PC-3 (cell line): ENCODE results near the gene KLB. TPM values are rescaled to one million over a fixed set of nuclear protein-coding genes. Genes with fewer than 3 reads are reported as not detected.
"Not testable (repeated sequence)": the region's sequence is repeated elsewhere in the genome, so short reads cannot be mapped to it uniquely, and the experiment has no call there.

Experiments
- ATAC-seq: fragments of 200-7000 bp; cut with Tn5 transposase; 2 replicates; pipeline ENCODE4 v1.9.1; 2020; ENCODE audit warnings: mild to moderate bottlenecking, moderate library complexity
- BruUV-seq: library from RNA; stranded (reverse); fragments of 400-500 nt; replicated peaks from 2 replicates; lab custom pipeline; 2021; lab: Mats Ljungman, UMichigan
- CTCF ChIA-PET: fragments of 300-600 bp; sonication (Branson Sonifier 250); formaldehyde crosslinking; loops from one replicate; lab custom pipeline; 2022; ENCODE audit warnings: antibody characterized with exemption; lab: Charles Lee
- POLR2A ChIA-PET: fragments of 300-600 bp; sonication (Branson Sonifier 250); formaldehyde crosslinking; loops from one replicate; lab custom pipeline; 2022; ENCODE audit warnings: antibody characterized with exemption; ENCODE audit not compliant: unreplicated experiment; lab: Charles Lee
- DNase-seq: peaks from one replicate; pipeline ENCODE4 v3.0.0-alpha.2; 2015
- H2AFZ ChIP-seq: fragments of 300-600 bp; sonication (generic); 2 replicates; pipeline ENCODE4 v1.6.0; 2016; ENCODE audit warnings: antibody characterized with exemption, low read length
- H3F3A ChIP-seq: fragments of 300-600 bp; sonication (generic); one replicate; pipeline ENCODE4 v1.6.0; 2017; ENCODE audit warnings: antibody characterized with exemption, low read length, control low read depth, mild to moderate bottlenecking; ENCODE audit not compliant: unreplicated experiment
- H3K27ac ChIP-seq: fragments of 300-600 bp; sonication (generic); 2 replicates; pipeline ENCODE4 v1.5.1; 2016; ENCODE audit warnings: mild to moderate bottlenecking, low read length
- H3K27me3 ChIP-seq: fragments of 300-600 bp; sonication (generic); 2 replicates; pipeline ENCODE4 v1.6.1; 2016; ENCODE audit warnings: low read length, mixed read lengths
- H3K36me3 ChIP-seq: fragments of 300-600 bp; sonication (generic); 2 replicates; pipeline ENCODE4 v1.6.1; 2016; ENCODE audit warnings: low read depth, mixed run types, low read length, mixed read lengths
- H3K4me1 ChIP-seq: fragments of 300-600 bp; sonication (generic); 2 replicates; pipeline ENCODE4 v1.5.1; 2016; ENCODE audit warnings: low read length; ENCODE audit not compliant: insufficient read depth
- H3K4me2 ChIP-seq: fragments of 300-600 bp; sonication (generic); 2 replicates; pipeline ENCODE4 v1.6.0; 2016; ENCODE audit warnings: low read length
- H3K4me3 ChIP-seq: fragments of 300-600 bp; sonication (generic); 2 replicates; pipeline ENCODE4 v1.5.1; 2016; ENCODE audit warnings: mild to moderate bottlenecking, low read length, mixed read lengths
- H3K79me2 ChIP-seq: fragments of 300-600 bp; sonication (generic); 2 replicates; pipeline ENCODE4 v1.6.1; 2017; ENCODE audit warnings: low read length, mixed read lengths
- H3K9ac ChIP-seq: fragments of 300-600 bp; sonication (generic); 2 replicates; pipeline ENCODE4 v1.6.0; 2016; ENCODE audit warnings: mild to moderate bottlenecking, low read length
- H3K9me2 ChIP-seq: fragments of 300-600 bp; sonication (generic); replicated peaks from 2 replicates; pipeline ENCODE4 v1.6.1; 2016; ENCODE audit warnings: mixed run types, low read length, mixed read lengths
- H3K9me3 ChIP-seq: fragments of 300-600 bp; sonication (generic); 2 replicates; pipeline ENCODE4 v1.6.1; 2016; ENCODE audit warnings: low read length, mixed read lengths
- H4K20me1 ChIP-seq: fragments of 300-600 bp; sonication (generic); 2 replicates; pipeline ENCODE4 v1.6.1; 2016; ENCODE audit warnings: low read length, mixed read lengths
- EZH2 ChIP-seq: fragments of 300-600 bp; sonication (generic); IDR thresholded peaks from one replicate; pipeline ENCODE4 v1.6.1; 2017; ENCODE audit warnings: antibody characterized with exemption, mild to moderate bottlenecking, low read length; ENCODE audit not compliant: unreplicated experiment
- EZH2phosphoT487 ChIP-seq: fragments of 300-600 bp; sonication (generic); IDR thresholded peaks from 2 replicates; pipeline ENCODE4 v1.6.1; 2018; ENCODE audit warnings: mild to moderate bottlenecking, antibody characterized with exemption, low read length, borderline replicate concordance
- intact Hi-C: fragments of 100-400 bp; cut with micrococcal nuclease; formaldehyde crosslinking; loops from 2 replicates; pipeline ENCODE4 v1.9.0; 2023
- total RNA-seq: library from RNA; depleted of rRNA; stranded (reverse); fragments of >200 nt; gene quantifications from 2 replicates; pipeline ENCODE4 v1.2.3, GENCODE V29; 2014
- TF ChIP-seq, protein P1 (sequence below): fragments of 300-600 bp; sonication (generic); conservative IDR thresholded peaks from 2 replicates; pipeline ENCODE4 v1.5.1; 2017; ENCODE audit warnings: antibody characterized with exemption, low read depth, mild to moderate bottlenecking, low read length

KLB gene
- total RNA-seq, 1 experiment from 2014 or later, result not detected

DNA sequence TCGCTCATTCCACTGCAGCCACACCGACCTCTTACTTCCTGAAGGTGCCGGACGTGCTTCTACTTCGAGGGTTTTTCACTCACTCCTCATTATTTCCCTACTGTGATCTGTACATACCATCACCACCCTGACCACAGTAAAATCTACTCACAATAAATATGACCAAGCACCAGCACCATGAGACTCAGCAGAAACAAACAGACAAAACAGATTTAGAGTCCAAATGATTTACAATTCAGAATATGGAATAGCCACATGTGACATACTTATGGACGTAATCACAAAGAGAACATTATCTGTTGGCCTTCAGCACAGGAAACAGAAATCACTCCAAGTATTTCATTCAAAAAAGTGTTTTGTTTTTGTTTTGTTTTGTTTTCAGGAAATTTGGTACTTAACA lies 16.1 kb upstream of the KLB start:
- no peak for ATAC-seq
- H3F3A ChIP-seq, result no peaks in the 10 kb centered on the region
- no peaks in the 10 kb centered on the region for H3K9me2 ChIP-seq
- H3K4me3 ChIP-seq, result no peak overlapping the region
- intact Hi-C loops, result no loop called here
- no peak overlapping the region for H3K9ac ChIP-seq
- H3K27ac ChIP-seq, result no peak overlapping the region
- no peaks in the 10 kb centered on the region for H4K20me1 ChIP-seq
- no peaks in the 10 kb centered on the region for H3K27me3 ChIP-seq
- H3K9me3 ChIP-seq, result no peaks in the 10 kb centered on the region
- CTCF ChIA-PET, result no interaction called here
- no peaks in the 10 kb centered on the region for H3K4me1 ChIP-seq
- no peaks in the 10 kb centered on the region for H3K36me3 ChIP-seq
- no peaks in the 10 kb centered on the region for H3K79me2 ChIP-seq
- H3K4me2 ChIP-seq, result no peak overlapping the region
- POLR2A ChIA-PET, result no interaction called here
- no peak for DNase-seq
- TF ChIP-seq, protein P1, sequence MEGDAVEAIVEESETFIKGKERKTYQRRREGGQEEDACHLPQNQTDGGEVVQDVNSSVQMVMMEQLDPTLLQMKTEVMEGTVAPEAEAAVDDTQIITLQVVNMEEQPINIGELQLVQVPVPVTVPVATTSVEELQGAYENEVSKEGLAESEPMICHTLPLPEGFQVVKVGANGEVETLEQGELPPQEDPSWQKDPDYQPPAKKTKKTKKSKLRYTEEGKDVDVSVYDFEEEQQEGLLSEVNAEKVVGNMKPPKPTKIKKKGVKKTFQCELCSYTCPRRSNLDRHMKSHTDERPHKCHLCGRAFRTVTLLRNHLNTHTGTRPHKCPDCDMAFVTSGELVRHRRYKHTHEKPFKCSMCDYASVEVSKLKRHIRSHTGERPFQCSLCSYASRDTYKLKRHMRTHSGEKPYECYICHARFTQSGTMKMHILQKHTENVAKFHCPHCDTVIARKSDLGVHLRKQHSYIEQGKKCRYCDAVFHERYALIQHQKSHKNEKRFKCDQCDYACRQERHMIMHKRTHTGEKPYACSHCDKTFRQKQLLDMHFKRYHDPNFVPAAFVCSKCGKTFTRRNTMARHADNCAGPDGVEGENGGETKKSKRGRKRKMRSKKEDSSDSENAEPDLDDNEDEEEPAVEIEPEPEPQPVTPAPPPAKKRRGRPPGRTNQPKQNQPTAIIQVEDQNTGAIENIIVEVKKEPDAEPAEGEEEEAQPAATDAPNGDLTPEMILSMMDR, result no peak
- no peak for TF ChIP-seq EZH2phosphoT487
- no peak for TF ChIP-seq EZH2
- no peak overlapping the region for H2AFZ ChIP-seq
- no TSS peak for BruUV-seq

DNA sequence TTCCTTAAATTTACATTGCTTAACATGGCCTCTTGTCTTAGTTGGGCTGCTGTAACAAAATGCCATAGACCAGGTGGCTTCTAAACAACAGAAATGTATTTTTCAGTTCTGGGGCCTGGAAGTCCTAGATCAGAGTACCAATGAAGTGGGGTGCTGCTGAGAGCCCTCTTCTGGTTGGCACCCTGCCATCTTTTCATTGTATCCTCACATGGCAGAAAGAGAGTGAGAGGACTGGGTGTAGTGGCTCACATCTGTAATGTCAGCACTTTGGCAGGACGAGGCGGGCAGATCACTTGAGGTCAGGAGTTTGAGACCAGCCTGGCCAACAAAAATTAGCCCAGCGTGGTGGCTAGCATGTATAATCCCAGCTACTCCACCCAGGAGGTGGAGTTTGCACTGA lies 12.0 kb upstream of the KLB start:
- no peak overlapping the region for H2AFZ ChIP-seq
- H3K4me2 ChIP-seq, result no peak overlapping the region
- intact Hi-C loops, result no loop called here
- H3K9ac ChIP-seq, result no peak overlapping the region
- ChIA-PET CTCF (no interaction called here), POLR2A (no interaction called here)
- no peaks in the 10 kb centered on the region for H3K27me3 ChIP-seq
- no peaks in the 10 kb centered on the region for H4K20me1 ChIP-seq
- no peaks in the 10 kb centered on the region for H3K79me2 ChIP-seq
- no peaks in the 10 kb centered on the region for H3F3A ChIP-seq
- DNase-seq (no peak), ATAC-seq (no peak)
- TF ChIP-seq, protein P1, result no peak
- TF ChIP-seq EZH2 (no peak), EZH2phosphoT487 (no peak)
- H3K27ac ChIP-seq, result no peak overlapping the region
- no peak overlapping the region for H3K4me3 ChIP-seq
- H3K36me3 ChIP-seq, result no peaks in the 10 kb centered on the region
- H3K4me1 ChIP-seq, result no peaks in the 10 kb centered on the region
- no TSS peak for BruUV-seq
- no peaks in the 10 kb centered on the region for H3K9me2 ChIP-seq
- H3K9me3 ChIP-seq, result no peaks in the 10 kb centered on the region

DNA sequence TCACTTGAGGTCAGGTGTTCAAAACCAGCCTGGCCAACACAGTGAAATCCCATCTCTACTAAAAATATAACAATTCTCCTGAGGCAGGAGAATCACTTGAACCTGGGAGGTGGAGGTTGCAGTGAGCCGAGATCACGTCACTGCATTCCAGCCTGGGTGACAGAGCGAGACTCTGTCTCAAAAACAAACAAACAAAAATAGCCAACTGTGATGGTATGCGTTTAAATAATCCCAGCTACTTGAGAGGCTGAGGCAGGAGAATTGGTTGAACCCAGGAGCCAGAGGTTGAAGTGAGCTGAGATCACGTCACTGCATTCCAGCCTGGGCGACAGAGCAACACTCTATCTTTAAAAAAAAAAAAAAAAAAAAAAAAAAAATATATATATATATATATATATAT lies 5.1 kb upstream of the KLB start:
- CTCF ChIA-PET, H3K27me3 ChIP-seq, BruUV-seq, H3K79me2 ChIP-seq, ATAC-seq, H3K27ac ChIP-seq, H2AFZ ChIP-seq, intact Hi-C loops, H3K36me3 ChIP-seq, H3K9me2 ChIP-seq, H3K4me2 ChIP-seq, H3K4me3 ChIP-seq, H3F3A ChIP-seq, H4K20me1 ChIP-seq, H3K9ac ChIP-seq, DNase-seq, H3K4me1 ChIP-seq, H3K9me3 ChIP-seq: not testable (repeated sequence)
- POLR2A ChIA-PET, result interaction anchor here (0.6 kb wide), 1 partner anchor 166 kb away, joined by 3 read pairs; no protein-coding TSS in a partner anchor
